Kidney tubule cell (primary cell): ENCODE data around the gene GRAP2.
"Not testable (repeated sequence)": the region's sequence is repeated elsewhere in the genome, so short reads cannot be mapped to it uniquely, and the experiment has no call there.

Experiments
- DNase-seq: peaks from one replicate; pipeline ENCODE4 v3.0.0-alpha.2; 2018; ENCODE audit warnings: low spot score

GRAP2 gene

DNA sequence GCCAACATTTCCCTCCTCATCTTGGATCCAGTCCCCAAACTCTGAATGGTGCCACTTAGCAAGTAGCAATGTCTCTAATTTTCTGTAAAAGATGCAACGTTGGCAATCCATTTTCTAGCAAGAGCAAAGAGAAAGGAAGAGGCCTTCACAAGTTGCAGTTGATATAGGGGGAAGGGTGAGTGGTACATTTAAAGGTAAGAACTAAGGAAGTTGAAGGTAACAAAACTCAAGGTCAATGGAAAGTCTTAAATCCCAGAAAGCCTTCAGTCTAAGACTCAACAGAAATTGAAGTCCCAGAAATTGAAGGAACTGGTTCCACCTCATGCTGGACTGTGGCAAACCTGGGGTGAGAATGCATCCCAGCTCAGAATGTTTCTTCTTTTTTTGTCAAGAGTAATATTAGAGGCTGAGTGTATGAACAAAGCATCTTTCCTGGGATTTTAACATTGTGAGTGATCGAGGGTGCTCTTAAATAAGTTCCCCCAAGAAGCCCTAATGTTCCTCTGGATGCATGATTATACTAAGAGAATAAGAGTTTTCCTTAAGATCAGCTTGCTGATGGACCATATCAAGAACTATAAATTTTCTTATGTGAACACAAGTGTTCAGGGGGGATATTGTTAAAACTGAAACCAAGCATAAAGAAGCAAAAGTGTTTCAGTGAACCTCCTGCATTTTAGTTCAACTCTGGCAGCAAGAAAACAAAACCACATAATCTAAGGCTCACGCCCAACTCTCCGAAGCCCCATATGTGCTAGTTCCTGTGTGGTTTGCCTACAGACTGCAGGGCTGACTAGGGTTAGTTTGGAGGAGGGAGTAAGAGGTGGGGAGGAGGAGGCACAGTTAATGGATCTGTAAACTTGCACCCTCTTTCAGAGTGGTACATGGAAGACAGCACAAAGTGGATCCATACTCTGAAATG, at the start of gene GRAP2:
Gene GRAP2 (plus strand): TSS at position 779 of the 922 bp plus-strand sequence. CDS start 46,023 bp downstream, outside the sequence.
- DNase-seq: no peak

DNA sequence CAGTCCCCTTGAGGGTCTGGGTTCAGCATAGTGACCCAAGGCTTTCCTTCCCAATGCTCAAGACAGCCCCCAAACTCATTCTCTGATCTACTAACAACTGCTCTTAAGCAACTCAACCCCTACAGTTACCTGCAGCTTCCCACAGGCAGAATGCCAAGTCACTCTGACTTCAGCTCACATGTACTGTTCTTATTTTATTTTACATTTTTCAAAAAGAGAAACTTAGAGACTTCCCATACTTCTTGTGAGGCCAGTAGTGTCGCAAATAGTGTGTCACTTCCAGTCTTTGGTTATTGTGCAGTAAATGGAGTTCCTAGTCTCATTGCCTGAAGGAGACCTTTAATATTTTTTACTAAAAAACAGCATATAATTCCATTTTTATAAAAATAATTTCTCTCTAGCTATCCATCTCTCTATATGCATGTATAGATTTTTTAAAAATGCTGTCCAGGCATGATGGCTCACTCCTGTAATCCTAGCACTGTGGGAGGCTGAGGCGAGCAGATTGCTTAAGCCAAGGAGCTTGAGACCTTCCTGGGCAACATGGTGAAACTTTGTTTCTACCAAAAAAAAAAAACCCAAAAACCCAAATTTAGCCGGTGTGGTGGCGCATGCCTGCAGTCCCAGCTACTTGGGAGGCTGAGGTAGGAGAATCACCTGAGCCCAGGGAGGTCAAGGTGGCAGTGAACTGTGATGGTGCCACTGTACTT, 49.1 kb upstream of the GRAP2 start:
- no peak for DNase-seq

DNA sequence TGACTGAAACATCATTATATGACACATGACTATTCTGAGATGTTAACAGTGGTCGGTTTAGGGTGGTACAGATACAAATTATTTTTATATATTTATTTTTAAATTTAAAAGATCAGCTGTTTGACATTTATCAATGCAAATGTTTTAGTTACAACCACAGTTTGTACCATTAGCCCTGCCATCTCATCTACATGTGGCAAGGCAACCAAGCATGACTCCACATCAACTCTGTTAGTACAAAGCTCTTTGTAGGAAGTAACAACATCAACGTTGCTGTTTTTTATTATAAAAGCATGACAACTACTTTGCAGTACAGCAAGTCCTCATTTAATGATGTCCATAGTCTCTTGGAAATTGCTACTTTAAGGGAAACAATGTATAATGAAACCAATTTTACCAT, 48.1 kb upstream of the GRAP2 start:
- DNase-seq: no peak

DNA sequence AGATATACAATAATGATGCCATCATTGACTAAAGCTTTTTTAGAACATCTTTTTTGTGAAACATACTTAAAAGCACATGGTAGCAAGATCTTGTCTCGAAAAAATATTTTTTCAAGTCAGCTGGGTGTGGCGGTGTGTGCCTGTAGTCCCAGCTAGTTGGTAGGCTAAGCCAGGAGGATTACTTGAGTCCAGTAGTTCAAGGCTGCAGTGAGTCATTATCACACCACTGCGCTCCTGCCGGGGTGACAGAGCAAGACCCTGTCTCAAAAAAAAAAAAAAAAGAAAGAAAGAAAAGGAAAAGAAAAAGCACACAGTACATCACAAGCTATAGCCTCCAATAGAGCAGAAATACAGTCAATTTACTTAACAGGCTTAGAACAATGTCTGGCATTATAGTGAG, 44.3 kb upstream of the GRAP2 start:
- no peak for DNase-seq

DNA sequence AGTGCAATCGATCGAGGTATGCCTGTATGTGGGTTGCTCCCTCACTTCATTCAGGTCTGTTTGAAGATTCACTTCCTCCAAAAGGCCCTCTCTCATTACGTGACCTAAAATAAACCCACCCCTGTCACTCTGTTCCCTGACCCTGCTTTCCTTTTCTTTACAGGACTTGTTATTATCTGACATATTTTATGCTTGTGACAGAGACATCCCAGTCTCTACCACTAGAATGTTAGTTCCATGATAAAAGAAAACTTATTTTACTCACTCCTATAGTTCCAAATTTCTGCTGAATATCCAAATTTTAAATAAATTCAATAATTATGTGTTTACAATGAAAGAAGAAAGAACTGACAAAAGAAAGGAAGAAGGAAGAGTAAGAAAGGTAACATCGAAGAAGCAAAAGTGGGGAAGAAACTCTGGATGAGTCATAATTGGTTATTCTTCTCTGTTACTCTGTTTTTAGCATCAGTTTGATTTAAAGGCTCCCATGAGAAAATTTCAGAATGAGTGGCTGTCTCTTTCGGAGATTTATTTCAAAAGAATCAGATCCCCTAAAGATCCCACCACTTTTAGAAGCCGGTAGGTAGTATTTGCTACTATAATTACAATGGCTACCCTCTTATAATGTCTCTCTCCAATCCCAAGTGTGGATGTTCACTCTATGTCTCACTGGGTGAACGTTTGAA, 40.8 kb upstream of the GRAP2 start:
- DNase-seq: no peak

DNA sequence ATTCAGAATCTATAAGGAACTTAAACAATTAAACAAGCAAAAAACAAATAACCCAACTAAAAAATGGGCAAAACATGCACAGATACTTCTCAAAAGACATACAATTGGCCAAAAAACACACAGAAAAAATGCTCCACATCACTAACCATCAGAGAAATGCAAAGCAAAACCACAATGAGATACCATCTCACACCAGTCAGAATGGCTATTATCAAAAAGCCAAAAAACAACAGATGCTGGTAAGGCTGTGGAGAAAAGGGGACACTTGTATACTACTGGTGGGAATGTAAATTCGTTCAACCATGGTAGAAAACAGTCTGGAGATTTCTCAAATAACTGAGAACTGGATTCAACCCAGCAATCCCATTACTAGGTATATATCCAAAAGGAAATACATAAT, 32.1 kb upstream of the GRAP2 start:
- DNase-seq: no peak

DNA sequence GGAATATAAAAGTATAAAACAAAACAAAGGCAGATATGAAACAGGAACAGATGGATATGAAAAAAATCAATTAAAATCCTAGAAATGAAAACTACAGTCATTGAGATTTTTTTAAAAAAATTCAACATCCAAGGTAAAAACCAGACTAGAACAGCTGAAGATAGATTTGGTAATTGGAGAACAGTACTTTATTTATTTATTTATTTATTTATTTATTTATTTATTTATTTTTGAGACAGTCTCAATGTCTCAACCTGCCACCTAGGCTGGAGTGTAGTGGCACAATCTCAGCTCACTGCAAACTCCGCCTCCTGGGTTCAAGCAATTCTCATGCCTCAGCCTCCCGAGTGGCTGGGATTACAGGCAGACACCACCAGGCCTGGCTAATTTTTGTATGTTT, 31.1 kb upstream of the GRAP2 start:
- DNase-seq: not testable (repeated sequence)

DNA sequence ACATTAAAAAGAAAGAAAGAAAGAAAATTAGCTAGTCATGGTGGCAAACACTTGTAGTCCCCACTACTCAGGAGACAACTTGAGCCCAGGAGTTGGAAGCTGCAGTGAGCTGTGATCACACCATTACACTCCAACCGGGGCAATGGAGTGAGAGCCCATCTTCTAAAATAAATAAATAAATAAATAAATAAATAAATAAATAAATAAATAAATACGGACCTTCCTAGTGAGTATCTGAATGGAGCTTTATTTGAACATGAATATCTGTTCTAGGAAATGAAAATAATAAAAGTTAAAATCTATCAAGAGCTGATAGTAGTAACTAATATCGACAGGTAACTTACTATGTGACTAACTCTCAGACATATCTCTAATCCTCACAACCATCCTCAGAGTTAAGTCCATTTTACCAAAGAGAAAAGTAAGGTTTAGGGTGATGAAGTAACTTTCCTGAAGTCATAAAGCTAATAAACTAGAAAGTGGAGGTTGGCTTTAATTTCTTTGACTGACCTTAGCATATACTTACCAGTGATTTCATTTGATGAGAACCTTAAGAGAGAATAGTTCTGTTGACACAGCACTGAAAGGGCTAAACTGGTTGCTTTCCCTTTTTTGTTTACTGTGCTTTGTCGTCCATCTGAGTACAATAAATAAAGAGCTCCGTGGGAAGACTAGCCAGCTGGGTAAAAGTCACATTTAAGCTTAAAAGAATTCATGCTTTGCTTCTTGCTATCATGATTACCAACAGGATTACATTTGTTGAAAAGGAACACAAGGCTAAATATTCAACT, 29.7 kb upstream of the GRAP2 start:
- DNase-seq: no peak

DNA sequence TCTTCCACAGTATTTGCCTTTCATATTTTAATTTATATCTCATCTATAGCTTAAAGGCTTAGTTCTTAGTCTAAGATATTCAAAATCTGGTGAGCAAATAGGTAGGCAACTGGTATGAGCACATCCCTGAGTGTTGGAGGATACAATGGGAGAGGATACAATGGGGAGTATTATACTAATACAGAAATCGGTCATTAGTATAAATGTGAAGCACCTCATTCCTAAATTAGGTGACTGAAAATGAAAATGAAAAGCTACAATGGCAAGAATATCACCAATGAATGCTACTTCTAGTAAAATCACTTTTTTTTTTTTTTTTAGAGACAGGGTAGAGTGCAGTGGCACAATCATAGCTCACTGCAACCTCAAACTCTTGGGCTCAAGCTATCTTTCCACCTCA, 28.3 kb upstream of the GRAP2 start:
- no peak for DNase-seq

DNA sequence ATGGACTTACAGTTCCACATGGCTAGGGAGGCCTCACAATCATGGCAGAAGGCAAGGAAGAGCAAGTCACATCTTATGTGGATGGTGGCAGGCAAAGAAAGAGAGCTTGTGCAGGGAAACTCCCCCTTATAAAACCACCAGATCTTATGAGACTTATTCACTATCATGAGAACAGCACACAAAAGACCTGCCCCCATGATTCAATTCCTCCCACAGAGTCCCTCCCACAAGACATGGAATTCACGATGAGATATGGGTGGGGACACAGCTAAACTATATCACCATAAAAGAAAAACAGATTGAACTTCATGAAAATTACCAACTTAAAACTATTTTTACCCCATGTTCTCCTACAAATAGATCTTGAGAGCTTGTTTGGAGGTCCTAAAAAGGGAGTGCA, 26.9 kb upstream of the GRAP2 start:
- no peak for DNase-seq

DNA sequence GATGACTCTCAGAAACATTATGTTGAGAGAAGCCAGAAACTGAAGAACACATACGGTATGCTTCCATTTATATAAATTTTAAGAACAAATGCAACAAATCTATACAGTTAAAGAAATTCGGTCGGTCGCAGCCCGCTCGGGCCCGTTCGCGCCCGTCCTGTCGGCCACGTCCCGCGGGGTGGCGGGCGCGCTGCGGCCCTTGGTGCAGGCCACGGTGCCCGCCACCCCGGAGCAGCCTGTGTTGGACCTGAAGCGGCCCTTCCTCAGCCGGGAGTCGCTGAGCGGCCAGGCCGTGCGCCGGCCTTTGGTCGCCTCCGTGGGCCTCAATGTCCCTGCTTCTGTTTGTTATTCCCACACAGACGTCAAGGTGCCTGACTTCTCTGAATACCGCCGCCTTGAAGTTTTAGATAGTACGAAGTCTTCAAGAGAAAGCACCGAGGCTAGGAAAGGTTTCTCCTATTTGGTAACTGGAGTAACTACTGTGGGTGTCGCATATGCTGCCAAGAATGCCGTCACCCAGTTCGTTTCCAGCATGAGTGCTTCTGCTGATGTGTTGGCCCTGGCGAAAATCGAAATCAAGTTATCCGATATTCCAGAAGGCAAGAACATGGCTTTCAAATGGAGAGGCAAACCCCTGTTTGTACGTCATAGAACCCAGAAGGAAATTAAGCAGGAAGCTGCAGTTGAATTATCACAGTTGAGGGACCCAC, 25.6 kb upstream of the GRAP2 start:
- not testable (repeated sequence) for DNase-seq

DNA sequence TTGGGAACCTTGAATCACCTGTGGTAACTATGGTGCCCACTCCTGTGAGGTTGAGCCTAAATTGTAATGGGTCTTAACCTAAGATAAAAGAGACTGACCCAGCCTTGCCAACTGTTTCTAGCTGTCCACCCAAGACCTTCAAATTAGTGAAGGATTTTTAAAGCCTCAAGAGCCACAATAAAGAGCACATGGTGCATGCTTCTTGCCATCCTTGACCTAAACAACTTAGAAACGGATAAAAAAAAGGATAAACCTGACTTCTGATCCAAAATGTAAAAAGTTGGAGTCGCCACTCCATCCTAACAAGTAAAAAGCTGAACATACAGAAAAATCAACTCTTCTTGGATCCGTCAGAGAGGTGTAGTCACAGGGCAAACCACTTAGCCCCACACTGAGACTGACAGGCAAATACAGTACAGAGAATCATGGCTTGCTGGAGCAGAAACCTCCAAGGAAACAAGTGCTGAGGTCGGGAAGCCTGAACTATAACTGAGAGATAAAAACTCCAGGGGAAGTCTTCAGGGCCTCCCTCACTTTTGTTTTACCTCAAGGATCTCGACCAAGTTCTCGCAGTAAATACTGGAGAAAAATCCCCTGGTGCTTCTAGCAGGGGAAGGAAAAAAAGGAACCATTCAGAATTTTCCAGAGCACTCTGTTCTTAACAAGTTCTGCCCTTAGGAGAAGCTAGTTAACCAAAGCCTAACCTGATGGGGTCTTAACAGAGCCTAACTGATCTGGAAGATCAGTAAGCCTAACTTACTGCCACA, 23.6 kb upstream of the GRAP2 start:
- no peak for DNase-seq

DNA sequence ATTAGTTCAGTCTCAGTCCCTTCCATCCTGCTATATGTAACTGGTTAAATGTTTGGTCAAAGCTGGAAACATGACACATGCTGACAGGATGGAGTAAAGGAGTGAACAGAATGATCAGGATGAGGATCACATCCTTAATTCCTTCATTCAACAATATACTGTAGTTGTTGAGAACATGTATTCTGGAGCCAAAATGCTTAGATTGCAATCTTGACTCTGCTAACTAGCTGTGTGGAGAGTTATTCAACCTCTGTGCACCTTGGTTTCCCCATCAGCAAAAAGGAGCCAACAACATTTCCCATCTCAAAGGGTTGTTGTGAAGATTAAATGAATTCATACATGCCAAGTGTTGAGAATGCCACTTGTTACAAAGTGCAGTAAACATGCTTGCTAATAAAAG, 20.2 kb upstream of the GRAP2 start:
- no peak for DNase-seq

DNA sequence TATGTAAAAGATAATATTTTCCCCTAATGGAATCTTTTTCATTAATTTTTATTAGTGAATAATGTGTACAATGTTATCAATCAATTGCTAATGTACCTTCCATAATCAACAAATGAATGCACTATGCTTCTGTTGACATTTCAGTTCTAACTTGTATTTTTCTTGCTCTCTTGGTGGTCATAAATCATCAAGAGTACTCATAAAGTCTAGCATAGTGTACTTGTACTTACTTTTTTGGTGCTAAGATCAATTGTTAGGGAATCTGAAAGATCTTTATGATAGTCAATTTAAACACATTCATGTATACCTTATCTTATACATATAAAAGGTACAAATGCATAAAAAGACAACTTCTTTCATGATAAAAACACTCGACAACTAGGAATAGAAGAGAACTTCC, 17.8 kb upstream of the GRAP2 start:
- no peak for DNase-seq

DNA sequence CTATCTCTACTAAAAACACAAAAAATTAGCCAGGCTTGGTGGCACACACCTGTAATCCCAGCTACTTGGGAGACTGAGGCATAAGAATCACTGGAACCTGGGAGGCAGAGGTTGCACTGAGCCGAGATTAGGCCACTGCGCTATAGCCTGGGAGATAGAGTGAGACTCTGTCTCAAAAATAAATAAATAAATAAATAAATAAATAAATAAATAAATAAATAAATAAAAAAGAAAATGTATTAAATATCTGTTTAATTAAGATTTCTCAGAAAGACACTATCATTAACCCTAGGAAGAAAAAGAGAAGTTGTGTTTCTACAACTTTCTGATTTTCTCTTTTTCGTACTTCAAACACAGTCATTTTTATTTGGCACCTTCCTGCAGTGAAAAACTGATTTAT, 11.0 kb upstream of the GRAP2 start:
- not testable (repeated sequence) for DNase-seq

DNA sequence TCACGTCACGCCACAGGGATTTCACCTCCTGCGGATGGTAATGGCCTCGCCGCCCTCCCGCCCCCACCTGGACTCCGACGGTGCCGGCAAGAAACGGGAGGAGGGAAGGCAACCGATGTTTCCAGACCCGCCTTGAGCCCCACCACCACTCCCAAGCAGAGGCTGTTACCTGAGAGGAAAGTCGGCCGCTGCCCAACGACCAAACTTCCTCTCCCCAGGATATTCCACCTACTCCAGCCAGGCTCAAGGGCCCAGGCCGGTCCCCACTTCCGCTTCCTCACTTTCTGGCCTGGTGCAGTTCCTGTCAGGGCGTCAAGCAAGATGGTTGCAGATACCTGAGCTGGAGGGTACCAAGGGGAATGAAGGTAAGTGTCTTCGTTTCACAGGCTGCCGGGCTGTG, 7.4 kb upstream of the GRAP2 start, which contains the start of gene ENTHD1:
Gene ENTHD1 (minus strand): TSS at position 235 of the 400 bp plus-strand sequence. CDS start 6,012 bp downstream, outside the sequence.
- DNase-seq: no peak

DNA sequence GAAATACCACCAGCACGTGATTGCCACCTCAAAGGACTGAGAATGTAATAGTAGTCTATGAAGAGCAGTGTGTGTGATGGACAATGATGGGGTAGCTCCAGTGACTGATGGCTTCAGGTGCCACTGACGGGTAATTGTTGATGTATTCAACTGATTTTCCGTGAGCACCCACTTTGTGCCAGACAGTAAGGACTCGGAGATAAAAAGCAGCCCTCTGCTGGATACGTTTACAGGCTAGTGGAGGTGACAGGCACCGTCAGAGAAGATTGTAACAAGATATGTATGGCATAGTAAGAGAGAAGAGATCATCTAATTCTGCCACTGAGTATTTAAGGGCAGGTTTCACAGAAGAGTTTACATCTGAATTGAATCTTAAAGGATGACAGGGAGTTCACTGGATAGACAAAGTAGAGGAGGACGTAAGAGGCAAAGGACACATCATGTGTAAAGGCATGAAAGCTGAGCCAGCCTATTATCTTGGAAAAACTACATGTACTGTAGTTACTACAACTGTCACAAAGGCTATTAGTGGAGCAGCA, 6.3 kb upstream of the GRAP2 start:
- no peak for DNase-seq

DNA sequence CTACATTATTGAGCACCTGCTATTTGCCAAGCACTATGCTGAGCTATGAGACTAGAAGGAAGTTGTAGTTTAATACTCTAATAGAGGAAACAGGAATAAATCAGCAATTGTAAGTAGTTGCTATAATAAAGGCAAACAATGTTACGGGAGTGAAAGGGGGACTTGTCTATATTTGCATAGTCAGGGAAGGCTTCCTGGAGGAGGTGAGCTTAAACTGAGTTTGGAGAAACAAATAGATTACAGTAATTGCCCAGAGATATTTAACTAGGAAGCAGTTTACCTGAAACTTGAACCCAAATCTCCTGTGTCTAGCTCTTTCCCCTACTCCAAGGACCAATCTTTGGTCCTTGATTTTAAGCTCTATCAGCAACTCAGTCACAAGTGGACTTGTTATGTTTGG, 5.2 kb upstream of the GRAP2 start:
- no peak for DNase-seq

DNA sequence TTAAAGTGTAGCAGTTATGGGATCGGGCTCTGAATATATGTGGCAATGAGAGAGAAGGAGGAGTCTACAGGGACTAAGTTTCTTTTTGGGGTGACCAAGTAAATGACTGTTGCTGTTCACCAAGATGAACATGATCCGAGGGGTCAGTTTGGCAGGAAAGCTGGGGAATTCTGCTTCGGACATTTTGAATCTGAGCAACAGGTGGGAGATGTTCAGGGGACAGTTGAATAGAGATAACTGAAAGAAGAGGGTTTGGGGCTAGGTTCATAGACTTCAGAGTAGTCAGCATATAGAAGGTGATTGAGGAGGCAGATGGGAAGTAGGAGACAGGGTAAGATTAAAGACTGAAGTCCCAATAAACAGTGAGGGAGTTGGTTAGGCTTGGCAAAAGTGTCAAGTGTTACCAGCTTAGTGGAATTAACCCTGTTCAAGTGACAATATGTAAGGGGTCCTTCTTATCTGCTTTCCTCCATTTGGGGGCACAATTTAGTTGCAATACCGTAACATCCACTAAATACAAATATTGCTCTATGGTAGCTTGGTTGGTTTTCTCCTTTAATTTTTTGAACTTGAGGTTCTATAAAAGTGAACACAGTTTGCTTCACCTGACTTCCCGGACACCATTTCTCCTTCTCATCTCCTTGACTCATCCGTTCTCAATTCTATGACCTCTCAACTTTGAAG, 4.4 kb upstream of the GRAP2 start:
- DNase-seq: no peak

DNA sequence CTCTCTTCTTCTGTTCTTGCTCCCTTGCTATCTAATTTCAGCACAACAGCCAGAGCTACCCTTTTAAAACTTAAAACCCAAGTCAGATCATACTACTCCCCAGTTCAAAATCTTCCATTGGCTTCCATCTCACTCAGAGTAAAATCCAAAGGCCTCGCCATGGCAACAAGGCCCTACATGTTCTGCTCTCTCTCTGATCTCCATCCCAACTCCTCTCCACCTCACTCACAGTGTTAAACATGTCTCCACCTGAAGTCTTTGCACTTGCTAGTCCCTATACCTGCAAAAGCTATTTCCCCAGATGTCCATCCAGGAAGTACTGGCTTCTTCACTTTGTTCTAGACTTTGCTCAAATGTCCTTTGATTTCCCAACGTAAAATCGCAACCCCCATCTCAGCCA, 3.0 kb upstream of the GRAP2 start:
- DNase-seq: no peak
